Measurements from ENCODE around the gene SERPINB1. TPM values are rescaled to one million over a fixed set of nuclear protein-coding genes. Genes with fewer than 3 reads are reported as not detected.

The SERPINB1 gene
- polyA plus RNA-seq, 1 of the 3 experiments (the other 2 are of a cell fraction), result 9.4 TPM

GRCh38 chr6:2871102-2871501, 29.4 kb upstream of the SERPINB1 start:
- Histone ChIP-seq H3K27me3 (ENCODE audit: insufficient read depth) (no peaks in the 10 kb centered on the region; the same call in 1 of the 2 replicates), H3K79me2 (ENCODE audit: insufficient read depth) (no peaks in the 10 kb centered on the region), H4K20me1 (ENCODE audit: insufficient read depth) (no peaks in the 10 kb centered on the region), H3K9me3 (no peaks in the 10 kb centered on the region), H3K9ac (no peak overlapping the region), H3K4me2 (no peak overlapping the region), H3K4me3 (ENCODE audit: low read depth in 2 of 2, low read length in 1 of 2) (no peak overlapping the region), H3K4me1 (ENCODE audit: control insufficient read depth in 1 of 2, insufficient read depth in 2 of 2, low read depth in 1 of 2, low read length in 1 of 2) (peaks cover 0 to under 1% of the 10 kb centered on the region in 2 experiments; a peak in 1 of 4 replicates), H3F3A (replicated peaks; ENCODE audit: insufficient read depth) (no peaks in the 10 kb centered on the region), H3K9me2 (no peaks in the 10 kb centered on the region), H3K27ac (ENCODE audit: low read depth in 2 of 2, low read length in 1 of 2) (no peak overlapping the region), H3K36me3 (replicated peaks in 1 of 2; ENCODE audit: control insufficient read depth in 1 of 2, insufficient read depth in 2 of 2, low read length in 1 of 2) (no peaks in the 10 kb centered on the region), H2AFZ (ENCODE audit: low read depth) (no peak overlapping the region)
- POLR2A ChIA-PET, result no interaction called here
- CTCF ChIA-PET, result interaction anchor here (1.6 to 3.5 kb wide), 3 partner anchors 8 to 60 kb away, joined by 5 to 17 read pairs (median 7); no protein-coding TSS in a partner anchor
- TF ChIP-seq USF2 (IDR thresholded peaks at IDR 0.05; ENCODE audit: borderline replicate concordance, low read depth, low read length) (no peak), TCF12 (IDR thresholded peaks at IDR 0.05) (no peak), NRF1 (IDR thresholded peaks at IDR 0.05; ENCODE audit: low read depth, low read length) (no peak), TAF1 (IDR thresholded peaks at IDR 0.05; ENCODE audit: borderline replicate concordance, low read depth, low read length) (no peak), MXI1 (IDR thresholded peaks at IDR 0.05; ENCODE audit: low read depth, low read length) (no peak), FOXM1 (IDR thresholded peaks at IDR 0.05; ENCODE audit: low read depth) (no peak), CTCF (IDR thresholded peaks at IDR 0.05) (no peak), EP300 (IDR thresholded peaks at IDR 0.05; ENCODE audit: borderline replicate concordance in 1 of 2, low read depth in 1 of 2, low read length in 1 of 2) (no peak), FOSL2 (IDR thresholded peaks at IDR 0.05; ENCODE audit: borderline replicate concordance, low read depth) (no peak), POLR2AphosphoS5 (IDR thresholded peaks at IDR 0.05; ENCODE audit: low read depth, low read length) (no peak), FOXJ3 (CRISPR knock-in tag; IDR thresholded peaks at IDR 0.05) (no peak), YY1 (IDR thresholded peaks at IDR 0.05; ENCODE audit: low read depth) (no peak), SMC3 (IDR thresholded peaks at IDR 0.05; ENCODE audit: low read depth, low read length) (no peak), REST (IDR thresholded peaks at IDR 0.05; ENCODE audit: low read depth, low read length) (no peak), TEAD4 (IDR thresholded peaks at IDR 0.05; ENCODE audit: borderline replicate concordance, insufficient read depth) (no peak), RXRA (IDR thresholded peaks at IDR 0.05; ENCODE audit: borderline replicate concordance, low read depth) (no peak), MAX (IDR thresholded peaks at IDR 0.05; ENCODE audit: low read depth) (no peak), JUND (IDR thresholded peaks at IDR 0.05) (no peak)
- 89% methylated on average over 2 of the region's 2 CpGs for WGBS (ENCODE audit: low lambda C conversion rate)
- no peak for DNase-seq
